ENCODE data around the gene UBXN4. TPM values are rescaled to one million over a fixed set of nuclear protein-coding genes. Genes with fewer than 3 reads are reported as not detected.

Gene UBXN4
- polyA plus RNA-seq, 2 of the 4 experiments (the other 2 are of a cell fraction), result 70.8 to 129 TPM

DNA sequence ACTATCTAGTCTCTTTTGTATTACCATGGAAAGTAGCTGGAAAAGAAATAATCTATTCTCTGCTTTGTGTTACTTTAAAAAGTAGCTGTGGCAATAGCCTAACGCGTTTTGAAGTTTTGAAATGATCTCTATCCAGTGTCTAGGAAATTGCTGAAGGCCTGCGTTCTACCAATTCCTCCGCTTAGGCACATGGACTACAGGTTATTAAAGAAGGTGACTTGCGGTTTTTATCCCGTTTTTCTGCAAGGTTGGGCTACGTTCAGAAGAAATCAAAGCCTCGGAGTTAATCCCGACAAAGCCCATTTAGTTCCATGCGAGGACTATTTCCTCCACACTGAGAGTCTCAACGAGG lies 636 bp upstream of the UBXN4 start (continued):
- TF ChIP-seq, protein P1, sequence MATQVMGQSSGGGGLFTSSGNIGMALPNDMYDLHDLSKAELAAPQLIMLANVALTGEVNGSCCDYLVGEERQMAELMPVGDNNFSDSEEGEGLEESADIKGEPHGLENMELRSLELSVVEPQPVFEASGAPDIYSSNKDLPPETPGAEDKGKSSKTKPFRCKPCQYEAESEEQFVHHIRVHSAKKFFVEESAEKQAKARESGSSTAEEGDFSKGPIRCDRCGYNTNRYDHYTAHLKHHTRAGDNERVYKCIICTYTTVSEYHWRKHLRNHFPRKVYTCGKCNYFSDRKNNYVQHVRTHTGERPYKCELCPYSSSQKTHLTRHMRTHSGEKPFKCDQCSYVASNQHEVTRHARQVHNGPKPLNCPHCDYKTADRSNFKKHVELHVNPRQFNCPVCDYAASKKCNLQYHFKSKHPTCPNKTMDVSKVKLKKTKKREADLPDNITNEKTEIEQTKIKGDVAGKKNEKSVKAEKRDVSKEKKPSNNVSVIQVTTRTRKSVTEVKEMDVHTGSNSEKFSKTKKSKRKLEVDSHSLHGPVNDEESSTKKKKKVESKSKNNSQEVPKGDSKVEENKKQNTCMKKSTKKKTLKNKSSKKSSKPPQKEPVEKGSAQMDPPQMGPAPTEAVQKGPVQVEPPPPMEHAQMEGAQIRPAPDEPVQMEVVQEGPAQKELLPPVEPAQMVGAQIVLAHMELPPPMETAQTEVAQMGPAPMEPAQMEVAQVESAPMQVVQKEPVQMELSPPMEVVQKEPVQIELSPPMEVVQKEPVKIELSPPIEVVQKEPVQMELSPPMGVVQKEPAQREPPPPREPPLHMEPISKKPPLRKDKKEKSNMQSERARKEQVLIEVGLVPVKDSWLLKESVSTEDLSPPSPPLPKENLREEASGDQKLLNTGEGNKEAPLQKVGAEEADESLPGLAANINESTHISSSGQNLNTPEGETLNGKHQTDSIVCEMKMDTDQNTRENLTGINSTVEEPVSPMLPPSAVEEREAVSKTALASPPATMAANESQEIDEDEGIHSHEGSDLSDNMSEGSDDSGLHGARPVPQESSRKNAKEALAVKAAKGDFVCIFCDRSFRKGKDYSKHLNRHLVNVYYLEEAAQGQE (IDR thresholded peaks at IDR 0.05), result no peak
- TF ChIP-seq HOXB5 (CRISPR knock-in tag; IDR thresholded peaks at IDR 0.05), result no peak
- TF ChIP-seq SMC3 (IDR thresholded peaks at IDR 0.05), result no peak
- no peak for TF ChIP-seq ZNF302 (CRISPR knock-in tag; IDR thresholded peaks at IDR 0.05)
- no peak for TF ChIP-seq RARB (CRISPR knock-in tag; IDR thresholded peaks at IDR 0.05)
- no peak for TF ChIP-seq POLR2AphosphoS2 (conservative IDR thresholded peaks at IDR 0.05; ENCODE audit: low read length)
- TF ChIP-seq FOXS1 (CRISPR knock-in tag; IDR thresholded peaks at IDR 0.05), result no peak
- no peak for TF ChIP-seq HDAC2 (IDR thresholded peaks at IDR 0.05)

DNA sequence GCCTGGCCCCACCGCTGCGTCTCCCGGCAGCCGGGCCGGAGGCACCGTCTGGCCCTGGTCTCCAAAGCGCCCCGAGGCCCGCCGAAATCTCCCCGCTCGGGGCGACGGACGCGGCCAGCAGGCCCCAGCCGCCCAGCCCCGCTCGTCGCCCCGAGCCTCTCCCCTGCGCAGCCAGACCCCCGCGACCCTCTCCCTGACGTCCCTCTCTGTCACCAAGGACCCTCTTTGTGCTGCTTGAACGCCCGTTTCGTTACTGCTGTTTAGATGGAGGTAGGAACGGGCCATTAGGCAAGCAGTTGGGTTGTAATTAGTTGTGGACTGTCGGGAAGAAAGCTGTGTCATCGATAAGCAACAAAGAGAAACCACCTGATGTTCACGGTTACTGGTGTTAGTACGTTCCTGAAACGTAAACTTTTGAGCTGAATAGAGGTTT lies 686 bp downstream of the UBXN4 start:
- no peaks in the 10 kb centered on the region for H3K9me3 ChIP-seq
- WGBS (ENCODE audit: missing lambda C conversion rate), result under 1% methylated on average over 16 of the region's 34 CpGs
- DNase-seq (ENCODE audit: low read depth in 1 of 2, low spot score in 1 of 2) (peak; percentile 21 to 54), FAIRE-seq (no peak), ATAC-seq (peak; percentile 42 to 52)
- H3K4me3 ChIP-seq, result peak overlapping the region; percentile 92
- CTCF ChIA-PET, result no interaction called here
- H3K27ac ChIP-seq, result peak overlapping the region; percentile 92 to 96
- no peak for TF ChIP-seq RFX5 (IDR thresholded peaks at IDR 0.05)
- TF ChIP-seq MAFK (IDR thresholded peaks at IDR 0.05; ENCODE audit: partially characterized antibody), result peak; percentile 71
- H3K4me1 ChIP-seq, result peaks cover 26% of the 10 kb centered on the region; the same call in 2 of the 3 replicates
- peak overlapping the region; percentile 96 for H3K4me2 ChIP-seq
- POLR2A ChIA-PET, result interaction anchor here (0.6 to 1.4 kb wide), 4 partner anchors 13 to 211 kb away, joined by 3 read pairs; partner anchors contain the start of genes MCM6, R3HDM1 and ZRANB3

DNA sequence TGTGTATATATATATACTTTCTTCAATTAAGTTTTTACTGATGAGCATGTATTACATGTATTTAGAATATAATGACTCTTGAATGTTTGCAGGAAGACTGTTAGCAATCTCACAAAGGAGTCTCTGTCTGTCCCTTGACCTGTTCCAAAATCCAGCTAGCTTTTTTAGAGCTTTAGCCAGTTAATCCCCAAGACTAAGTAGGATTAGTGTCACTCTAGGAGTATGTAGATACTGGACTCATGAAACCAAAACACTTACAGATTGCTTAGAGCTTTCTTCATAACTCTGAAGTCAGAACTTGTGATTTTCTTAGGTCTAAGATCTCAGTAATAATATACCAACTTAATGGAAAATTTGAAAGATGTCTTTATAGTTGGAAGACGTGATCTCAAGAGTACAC lies 2.2 kb downstream of the UBXN4 start:
- ChIA-PET CTCF (interaction anchor here (1.0 to 1.4 kb wide), 3 partner anchors 9 to 54 kb away, joined by 3 to 4 read pairs (median 3); no protein-coding TSS in a partner anchor), POLR2A (no interaction called here)
- H3K9me3 ChIP-seq, result no peaks in the 10 kb centered on the region
- no peak for FAIRE-seq
- H3K4me2 ChIP-seq, result peak overlapping the region; percentile 96
- peaks cover 26% of the 10 kb centered on the region; the same call in 2 of the 3 replicates for H3K4me1 ChIP-seq
- ATAC-seq, result no peak
- 83% methylated on average over 1 of the region's 1 CpG for WGBS (ENCODE audit: missing lambda C conversion rate)
- peak overlapping the region; percentile 92; the same call in 1 of the 3 replicates for H3K4me3 ChIP-seq
- H3K27ac ChIP-seq, result no peak overlapping the region
- no peak for DNase-seq (ENCODE audit: low read depth in 1 of 2, low spot score in 1 of 2)
- TF ChIP-seq GATA3 (IDR thresholded peaks at IDR 0.05; ENCODE audit: borderline replicate concordance), result no peak
- TF ChIP-seq NPAS2 (CRISPR knock-in tag; IDR thresholded peaks at IDR 0.05; ENCODE audit: borderline replicate concordance), result no peak
- no peak for TF ChIP-seq FOSB (CRISPR knock-in tag; IDR thresholded peaks at IDR 0.05)
- no peak for TF ChIP-seq TFCP2L1 (CRISPR knock-in tag; IDR thresholded peaks at IDR 0.05)
- no peak for TF ChIP-seq ESRRA (IDR thresholded peaks at IDR 0.05; ENCODE audit: borderline replicate concordance, low read length)
- no peak for TF ChIP-seq KDM5A (IDR thresholded peaks at IDR 0.05)
- TF ChIP-seq, protein P2, sequence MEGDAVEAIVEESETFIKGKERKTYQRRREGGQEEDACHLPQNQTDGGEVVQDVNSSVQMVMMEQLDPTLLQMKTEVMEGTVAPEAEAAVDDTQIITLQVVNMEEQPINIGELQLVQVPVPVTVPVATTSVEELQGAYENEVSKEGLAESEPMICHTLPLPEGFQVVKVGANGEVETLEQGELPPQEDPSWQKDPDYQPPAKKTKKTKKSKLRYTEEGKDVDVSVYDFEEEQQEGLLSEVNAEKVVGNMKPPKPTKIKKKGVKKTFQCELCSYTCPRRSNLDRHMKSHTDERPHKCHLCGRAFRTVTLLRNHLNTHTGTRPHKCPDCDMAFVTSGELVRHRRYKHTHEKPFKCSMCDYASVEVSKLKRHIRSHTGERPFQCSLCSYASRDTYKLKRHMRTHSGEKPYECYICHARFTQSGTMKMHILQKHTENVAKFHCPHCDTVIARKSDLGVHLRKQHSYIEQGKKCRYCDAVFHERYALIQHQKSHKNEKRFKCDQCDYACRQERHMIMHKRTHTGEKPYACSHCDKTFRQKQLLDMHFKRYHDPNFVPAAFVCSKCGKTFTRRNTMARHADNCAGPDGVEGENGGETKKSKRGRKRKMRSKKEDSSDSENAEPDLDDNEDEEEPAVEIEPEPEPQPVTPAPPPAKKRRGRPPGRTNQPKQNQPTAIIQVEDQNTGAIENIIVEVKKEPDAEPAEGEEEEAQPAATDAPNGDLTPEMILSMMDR (IDR thresholded peaks at IDR 0.05), result no peak
- TF ChIP-seq, protein P1 (IDR thresholded peaks at IDR 0.05), result no peak
- no peak for TF ChIP-seq MAFK (IDR thresholded peaks at IDR 0.05; ENCODE audit: partially characterized antibody)
- no peak for TF ChIP-seq EHF (CRISPR knock-in tag; IDR thresholded peaks at IDR 0.05)
- TF ChIP-seq RARB (CRISPR knock-in tag; IDR thresholded peaks at IDR 0.05), result no peak
- no peak for TF ChIP-seq HOXA7 (CRISPR knock-in tag; IDR thresholded peaks at IDR 0.05)
- TF ChIP-seq, protein P3, sequence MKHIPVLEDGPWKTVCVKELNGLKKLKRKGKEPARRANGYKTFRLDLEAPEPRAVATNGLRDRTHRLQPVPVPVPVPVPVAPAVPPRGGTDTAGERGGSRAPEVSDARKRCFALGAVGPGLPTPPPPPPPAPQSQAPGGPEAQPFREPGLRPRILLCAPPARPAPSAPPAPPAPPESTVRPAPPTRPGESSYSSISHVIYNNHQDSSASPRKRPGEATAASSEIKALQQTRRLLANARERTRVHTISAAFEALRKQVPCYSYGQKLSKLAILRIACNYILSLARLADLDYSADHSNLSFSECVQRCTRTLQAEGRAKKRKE (CRISPR knock-in tag; IDR thresholded peaks at IDR 0.05; ENCODE audit: low read depth), result no peak
- no peak for TF ChIP-seq TP53 (CRISPR knock-in tag; IDR thresholded peaks at IDR 0.05)
- TF ChIP-seq HDAC2 (IDR thresholded peaks at IDR 0.05), result no peak
- TF ChIP-seq JUNB (IDR thresholded peaks at IDR 0.05), result no peak
